ENCODE results near the gene WNK2.

Gene WNK2

GRCh38 chr9:93220627-93221026 is 36.7 kb downstream of the WNK2 start:
- no peak for DNase-seq

- DNase-seq: no peak
These were observed 37.1 kb downstream of the WNK2 start for GRCh38 chr9:93221044-93221443.

DNA sequence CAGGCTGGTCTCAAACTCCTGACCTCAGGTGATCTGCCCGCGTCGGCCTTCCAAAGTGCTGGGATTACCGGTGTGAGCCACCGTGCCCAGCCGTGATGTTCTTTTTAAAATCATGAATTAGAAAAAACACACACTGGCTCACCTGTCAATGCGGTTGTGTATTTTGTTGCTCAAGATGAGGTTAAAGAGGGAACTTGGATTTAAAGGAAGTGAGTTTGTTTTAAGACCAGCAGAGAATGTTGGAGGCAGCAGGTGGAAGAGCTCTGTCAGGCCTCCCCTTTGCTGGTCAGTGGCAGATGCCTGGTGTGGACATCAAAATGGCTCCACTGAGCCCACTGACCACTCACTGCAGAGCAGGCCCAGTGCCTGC is 38.9 kb downstream of the WNK2 start:
- no peak for DNase-seq

- peak; percentile 83 for DNase-seq
These were observed 39.6 kb downstream of the WNK2 start for GRCh38 chr9:93223260-93224180.

DNA sequence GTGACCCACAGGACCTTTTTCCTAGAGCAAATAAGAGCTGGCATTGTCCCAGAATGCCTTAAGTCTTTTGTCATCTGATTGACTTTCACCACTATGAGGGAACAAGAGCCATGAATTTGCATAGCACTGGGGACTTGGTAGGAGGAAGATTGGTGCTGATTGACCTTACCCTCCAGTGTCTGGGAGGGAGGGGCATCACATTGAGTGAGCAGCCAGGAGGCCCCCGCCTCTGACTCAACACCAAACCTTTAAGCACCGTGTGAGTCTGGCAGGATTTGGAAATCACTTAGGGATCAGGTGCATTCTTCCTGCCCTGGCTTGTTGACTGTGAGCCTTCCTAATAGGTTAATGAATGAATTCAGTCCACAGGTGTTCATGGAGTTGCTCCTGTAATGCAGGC is 40.7 kb downstream of the WNK2 start:
- DNase-seq: peak; percentile 80

DNA sequence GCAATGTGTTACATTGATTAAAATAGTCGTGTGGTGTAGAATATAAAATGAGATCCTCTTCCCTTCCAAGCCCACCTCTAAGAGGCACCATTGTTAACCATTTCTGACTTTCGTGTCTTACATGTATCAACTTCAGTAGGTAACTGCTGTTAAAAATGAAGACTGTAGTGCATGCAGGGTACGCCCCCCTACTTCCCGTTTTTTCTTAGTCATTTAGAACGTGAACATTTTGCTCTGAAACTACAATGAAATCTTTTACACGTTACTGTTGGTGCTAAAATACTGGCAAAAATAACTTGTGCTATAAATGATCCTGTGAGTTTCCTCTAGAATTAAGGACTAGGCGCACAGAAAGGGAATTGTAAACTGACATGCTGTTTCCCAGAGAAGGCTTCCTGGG is 41.5 kb downstream of the WNK2 start:
- no peak for DNase-seq

DNA sequence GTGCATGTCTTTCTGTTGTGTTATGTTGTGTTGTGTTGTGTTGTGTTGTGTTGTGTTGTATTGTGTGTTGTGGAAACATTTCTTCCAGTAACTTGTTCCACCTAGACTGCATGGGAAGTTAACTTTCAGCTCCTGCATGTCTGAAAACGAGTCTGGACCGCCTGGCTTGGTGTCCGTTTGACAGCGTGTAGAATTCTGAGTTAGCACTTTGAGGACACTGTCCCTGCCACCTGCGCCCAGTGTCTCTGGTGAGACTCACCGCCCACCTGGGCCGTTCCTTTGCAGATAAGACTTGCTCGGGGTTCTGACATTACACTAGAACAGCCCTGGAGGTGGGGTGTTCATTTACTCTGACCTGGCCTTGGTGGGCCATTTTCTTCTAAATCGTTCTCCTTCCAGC is 42.0 kb downstream of the WNK2 start:
- no peak for DNase-seq

DNA sequence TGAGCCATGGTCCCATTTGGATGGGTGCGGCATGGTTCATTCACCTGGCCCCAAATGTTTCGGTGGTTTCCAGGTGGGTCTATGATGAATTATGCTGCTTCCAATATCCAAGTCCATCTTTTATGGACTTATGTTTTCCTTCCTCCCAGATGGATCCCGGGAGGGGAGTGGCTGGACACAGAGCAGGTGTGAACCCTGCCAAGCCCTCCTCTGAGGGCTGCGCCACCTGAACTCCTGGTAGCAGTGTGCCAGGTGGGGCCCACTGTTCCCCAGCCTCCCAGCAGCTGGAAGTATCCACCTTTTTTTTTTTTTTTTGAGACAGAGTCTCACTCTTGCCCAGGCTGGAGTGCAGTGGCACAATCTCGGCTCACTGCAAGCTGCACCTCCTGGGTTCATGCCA is 42.9 kb downstream of the WNK2 start:
- DNase-seq: no peak

- no peak for DNase-seq
These were observed 44.1 kb downstream of the WNK2 start for GRCh38 chr9:93228030-93228429.

DNA sequence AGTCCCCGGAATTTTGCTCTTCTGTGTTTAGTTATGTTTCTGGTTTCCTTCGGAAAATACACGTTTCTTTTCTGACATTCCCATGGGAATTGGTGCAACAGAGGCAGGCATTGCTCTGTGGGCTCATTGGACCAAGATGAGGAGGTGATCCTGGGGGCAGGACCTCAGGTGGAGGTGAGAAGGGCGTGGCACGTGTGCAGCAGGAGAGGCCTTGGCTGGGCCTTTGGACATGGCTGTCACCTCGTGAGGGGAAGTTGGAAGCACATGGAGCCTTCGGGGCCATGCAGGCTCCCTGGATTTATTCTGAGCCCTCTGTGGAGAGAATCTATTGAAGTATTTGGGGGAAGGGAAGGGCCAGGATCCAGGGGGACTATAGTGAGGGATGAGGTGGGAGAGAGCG is 44.5 kb downstream of the WNK2 start:
- no peak for DNase-seq

GRCh38 chr9:93229636-93230035 is 45.7 kb downstream of the WNK2 start:
- no peak for DNase-seq

GRCh38 chr9:93230185-93230584 is 46.2 kb downstream of the WNK2 start:
- no peak for DNase-seq

DNA sequence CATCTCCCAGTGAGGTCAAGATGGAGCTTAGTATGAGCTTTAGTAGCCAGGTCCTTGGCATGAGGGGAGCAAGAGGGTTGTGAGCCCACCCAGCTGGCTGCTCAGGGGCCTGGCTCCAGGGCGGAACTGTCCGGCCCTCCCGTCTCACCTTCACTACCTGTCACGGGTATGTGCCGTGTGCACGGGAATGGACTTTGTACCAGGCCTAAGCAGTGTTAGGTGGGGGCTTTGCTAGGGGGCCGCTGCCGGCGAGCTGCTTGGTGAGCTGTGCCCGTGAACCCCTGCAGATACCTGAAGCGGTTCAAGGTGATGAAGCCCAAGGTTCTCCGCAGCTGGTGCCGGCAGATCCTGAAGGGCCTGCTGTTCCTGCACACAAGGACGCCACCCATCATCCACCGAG is 46.7 kb downstream of the WNK2 start:
- no peak for DNase-seq

GRCh38 chr9:93231121-93231694 is 47.3 kb downstream of the WNK2 start:
- DNase-seq: peak; percentile 69

DNA sequence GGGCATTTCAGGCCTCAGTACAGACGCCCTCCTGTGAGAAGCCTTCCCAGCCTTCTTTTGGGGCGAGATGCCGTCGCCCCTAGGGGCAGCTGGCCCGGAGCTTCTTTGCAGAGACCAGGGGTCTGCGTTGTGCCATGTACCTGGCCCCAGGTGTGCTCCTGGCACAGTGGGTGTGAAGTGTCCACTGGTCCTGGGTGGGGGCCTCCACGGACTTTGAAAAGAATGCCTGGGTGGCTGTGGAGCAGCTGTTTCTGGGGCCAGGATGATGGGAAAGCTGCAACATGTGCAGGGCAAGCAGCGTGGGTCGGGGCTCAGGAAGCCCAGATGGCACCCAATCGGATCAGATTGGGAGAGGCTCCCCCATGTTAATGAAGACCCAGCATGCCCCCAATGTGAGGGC is 47.8 kb downstream of the WNK2 start:
- DNase-seq: no peak

GRCh38 chr9:93232388-93232960 is 48.5 kb downstream of the WNK2 start:
- DNase-seq: no peak

DNA sequence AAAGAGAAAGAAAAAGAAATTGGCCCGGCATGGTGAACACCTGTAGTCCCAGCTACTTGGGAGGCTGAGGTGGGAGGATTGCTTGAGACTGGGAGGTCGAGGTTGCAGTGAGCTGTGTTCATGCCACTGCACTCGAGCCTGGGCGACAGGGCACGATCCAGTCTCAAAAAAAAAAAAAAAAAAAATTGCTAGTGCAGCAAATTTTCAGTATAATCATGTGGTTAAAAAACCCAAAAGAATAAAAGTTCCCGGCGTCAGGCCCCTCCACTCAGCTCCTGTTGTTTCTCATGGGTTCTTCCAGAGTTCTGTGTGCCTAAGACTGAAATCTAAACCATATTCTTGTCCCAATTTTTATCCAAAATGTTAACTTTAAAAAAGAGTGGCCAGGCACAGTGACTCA is 49.1 kb downstream of the WNK2 start:
- no peak for DNase-seq

- no peak for DNase-seq
These were observed 50.7 kb downstream of the WNK2 start for GRCh38 chr9:93234600-93234999.

GRCh38 chr9:93235300-93235960 is 51.5 kb downstream of the WNK2 start:
- no peak for DNase-seq

DNA sequence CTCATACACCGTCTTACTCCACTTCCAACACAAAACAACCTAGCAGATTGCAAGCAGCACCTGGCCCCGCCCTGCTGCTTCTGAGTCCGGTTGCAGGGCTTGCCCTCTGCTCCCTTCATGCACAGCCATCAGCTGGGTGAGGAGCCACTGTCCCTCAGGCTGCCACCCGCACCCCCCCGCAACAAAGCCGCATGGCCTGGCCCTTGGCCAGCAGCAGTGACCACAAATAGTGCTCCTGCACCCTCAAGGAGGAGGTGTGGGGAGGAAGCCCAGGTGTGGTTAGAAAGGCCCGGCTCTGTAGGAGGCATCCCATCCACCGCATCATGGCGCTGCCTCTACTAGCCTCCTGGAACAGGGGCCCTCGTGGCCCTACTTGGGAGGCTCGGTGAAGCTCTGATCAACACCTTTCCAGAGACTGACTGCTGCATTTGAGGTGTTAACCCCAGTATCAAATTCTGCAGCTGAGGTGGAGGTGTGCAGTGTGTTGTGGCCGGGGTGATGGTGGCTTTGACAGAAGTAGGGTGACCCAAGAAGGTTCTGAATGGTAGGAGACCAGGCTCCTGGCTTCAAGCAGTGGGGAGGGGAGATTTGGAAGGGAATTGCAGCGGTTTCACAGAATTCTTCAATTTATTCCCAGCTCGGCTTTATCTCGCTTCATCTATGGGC is 52.7 kb downstream of the WNK2 start:
- DNase-seq: no peak

DNA sequence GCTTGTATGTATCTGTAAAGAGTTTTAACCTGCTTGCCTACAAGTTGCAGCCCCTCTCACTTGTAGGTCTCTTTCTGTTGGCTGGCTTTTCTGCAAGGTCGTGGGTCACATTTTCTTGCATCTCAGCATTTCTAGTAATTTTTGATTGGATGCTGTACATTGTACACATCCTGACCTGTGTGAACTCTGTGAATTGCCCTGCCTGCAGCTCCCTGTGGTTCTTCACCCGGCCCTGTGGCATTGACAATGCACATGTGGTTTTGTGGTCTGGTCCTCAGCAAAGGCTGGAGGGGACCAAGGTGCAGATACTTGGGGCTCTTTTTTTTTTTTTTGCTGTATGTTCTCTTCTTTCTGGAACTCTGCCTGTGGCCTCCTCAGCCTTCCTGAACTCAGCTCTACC is 53.6 kb downstream of the WNK2 start:
- DNase-seq: no peak

DNA sequence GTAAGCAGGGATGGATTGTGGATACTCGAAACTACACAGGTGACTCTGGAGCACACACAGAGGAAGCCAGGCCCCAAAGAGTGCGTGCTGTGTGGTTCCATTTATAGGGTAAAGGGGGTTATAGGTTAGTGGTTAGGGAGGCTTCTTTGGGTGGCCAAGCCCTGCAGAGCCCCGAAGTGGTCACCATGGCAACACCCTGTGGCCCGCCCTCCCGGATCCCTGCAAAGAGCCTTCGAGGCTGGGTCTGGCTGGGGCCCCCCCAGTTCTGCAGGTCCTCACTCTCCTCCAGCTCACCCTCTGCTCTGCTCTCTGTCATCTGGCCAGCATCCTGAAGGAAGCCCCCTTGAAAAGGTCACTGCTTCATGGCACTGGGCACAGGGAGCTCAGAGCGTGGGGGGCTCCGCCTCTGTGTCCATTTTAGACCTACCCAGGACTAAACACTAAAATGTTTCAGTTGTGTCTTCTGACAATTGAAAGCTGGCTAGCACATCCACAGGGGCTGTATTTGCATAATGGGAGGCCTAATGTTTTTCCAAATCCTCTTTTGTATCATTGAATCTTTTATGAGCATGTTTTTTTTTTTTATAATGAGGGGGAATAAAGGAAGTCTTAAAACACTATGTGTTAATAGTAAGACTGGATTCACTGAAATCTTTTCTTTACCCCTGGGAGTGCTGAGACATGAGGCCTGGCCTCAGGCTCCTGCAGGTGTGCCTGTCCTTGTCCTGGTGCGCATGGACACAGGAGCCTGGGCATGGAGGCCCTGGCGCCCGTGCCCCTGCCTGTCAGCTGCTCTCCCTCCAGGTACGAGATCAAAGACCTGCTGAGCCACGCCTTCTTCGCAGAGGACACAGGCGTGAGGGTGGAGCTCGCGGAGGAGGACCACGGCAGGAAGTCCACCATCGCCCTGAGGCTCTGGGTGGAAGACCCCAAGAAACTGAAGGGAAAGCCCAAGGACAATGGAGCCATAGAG is 55.3 kb downstream of the WNK2 start:
- DNase-seq: no peak

All from NCI-H1105 treated with DMSO at 0.1 percent for 48 hours (cell line).